ENCODE data around the gene TNRC18. TPM values are rescaled to one million over a fixed set of nuclear protein-coding genes. Genes with fewer than 3 reads are reported as not detected.
A peak's percentile ranks its signal among the peaks of the same experiment; 100 is the strongest.

TNRC18 gene
- total and polyA plus RNA-seq, 2 experiments from 2014 or later = 18.1 to 52.8 TPM

- no peak overlapping the region for H3K4me2 ChIP-seq
- H3K27me3 ChIP-seq = no peaks in the 10 kb centered on the region
- no peaks in the 10 kb centered on the region for H3K9me3 ChIP-seq (ENCODE audit: low read depth)
- WGBS (ENCODE audit: low lambda C conversion rate, missing lambda C conversion rate) = 91% methylated on average over 9 of the region's 9 CpGs
- peaks cover 17% of the 10 kb centered on the region for H3K4me1 ChIP-seq (ENCODE audit: insufficient read depth)
- no peak for DNase-seq (ENCODE audit: low spot score)
- peaks cover 8% of the 10 kb centered on the region for H3K79me2 ChIP-seq
- TF ChIP-seq EZH2phosphoT487 (IDR thresholded peaks at IDR 0.05; ENCODE audit: low read depth, severe bottlenecking, unreplicated experiment) (no peak), EZH2 (IDR thresholded peaks at IDR 0.05; ENCODE audit: borderline replicate concordance) (no peak), CTCF (IDR thresholded peaks at IDR 0.05; ENCODE audit: poor library complexity) (no peak)
- no peaks in the 10 kb centered on the region for H4K20me1 ChIP-seq (ENCODE audit: insufficient read depth, poor library complexity, severe bottlenecking)
- no peaks in the 10 kb centered on the region for H3K9me2 ChIP-seq (replicated peaks; ENCODE audit: insufficient read depth)
- H2AFZ ChIP-seq = no peak overlapping the region
- H3K36me3 ChIP-seq (replicated peaks; ENCODE audit: insufficient read depth, low read depth) = no peaks in the 10 kb centered on the region
- H3K27ac ChIP-seq = no peak overlapping the region
- no peak overlapping the region for H3K4me3 ChIP-seq
These were observed 136.7 kb downstream of the TNRC18 start for GRCh38 chr7:5286933-5287332.

- Histone ChIP-seq H3K36me3 (replicated peaks; ENCODE audit: insufficient read depth, low read depth) (no peaks in the 10 kb centered on the region), H3K9me3 (ENCODE audit: low read depth) (no peaks in the 10 kb centered on the region), H2AFZ (no peak overlapping the region), H3K4me2 (peak overlapping the region; percentile 98), H3K27ac (peak overlapping the region; percentile 40), H3K4me3 (no peak overlapping the region), H3K4me1 (ENCODE audit: insufficient read depth) (peaks cover 17% of the 10 kb centered on the region), H3K27me3 (no peaks in the 10 kb centered on the region), H3K9me2 (replicated peaks; ENCODE audit: insufficient read depth) (no peaks in the 10 kb centered on the region), H4K20me1 (ENCODE audit: insufficient read depth, poor library complexity, severe bottlenecking) (no peaks in the 10 kb centered on the region), H3K79me2 (peaks cover 8% of the 10 kb centered on the region)
- peak; percentile 89 for DNase-seq (ENCODE audit: low spot score)
- TF ChIP-seq EZH2phosphoT487 (IDR thresholded peaks at IDR 0.05; ENCODE audit: low read depth, severe bottlenecking, unreplicated experiment) (no peak), CTCF (IDR thresholded peaks at IDR 0.05; ENCODE audit: poor library complexity) (peak; percentile 53)
- 29% methylated on average over 18 of the region's 24 CpGs for WGBS (ENCODE audit: low lambda C conversion rate, missing lambda C conversion rate)
These were observed 139.0 kb downstream of the TNRC18 start for GRCh38 chr7:5284304-5285281.

GRCh38 chr7:5283421-5284303 lies 140.0 kb downstream of the TNRC18 start:
- Histone ChIP-seq H2AFZ (peak overlapping the region; percentile 71), H3K4me2 (peak overlapping the region; percentile 98), H3K36me3 (replicated peaks; ENCODE audit: insufficient read depth, low read depth) (no peaks in the 10 kb centered on the region), H3K79me2 (peaks cover 8% of the 10 kb centered on the region), H3K4me1 (ENCODE audit: insufficient read depth) (peaks cover 17% of the 10 kb centered on the region), H3K9me2 (replicated peaks; ENCODE audit: insufficient read depth) (no peaks in the 10 kb centered on the region), H3K27me3 (no peaks in the 10 kb centered on the region), H3K9me3 (ENCODE audit: low read depth) (no peaks in the 10 kb centered on the region), H3K27ac (no peak overlapping the region), H4K20me1 (ENCODE audit: insufficient read depth, poor library complexity, severe bottlenecking) (no peaks in the 10 kb centered on the region), H3K4me3 (peak overlapping the region; percentile 72)
- no peak for DNase-seq (ENCODE audit: low spot score)
- TF ChIP-seq EZH2phosphoT487 (IDR thresholded peaks at IDR 0.05; ENCODE audit: low read depth, severe bottlenecking, unreplicated experiment) = no peak
- TF ChIP-seq EZH2 (IDR thresholded peaks at IDR 0.05; ENCODE audit: borderline replicate concordance) = no peak
- TF ChIP-seq CTCF (IDR thresholded peaks at IDR 0.05; ENCODE audit: poor library complexity) = no peak
- 9% methylated on average over 37 of the region's 46 CpGs for WGBS (ENCODE audit: low lambda C conversion rate, missing lambda C conversion rate)
